H1 (cell line): ENCODE results near the gene SNF8. TPM values are rescaled to one million over a fixed set of nuclear protein-coding genes. Genes with fewer than 3 reads are reported as not detected.

Source experiments
- ATF3 ChIP-seq: IDR thresholded peaks from 2 replicates; pipeline ENCODE4 v1.6.1; 2011; ENCODE audit warnings: low read depth, mild to moderate bottlenecking, low read length; ENCODE audit not compliant: insufficient read depth
- CHD1 ChIP-seq: IDR thresholded peaks from 2 replicates; pipeline ENCODE4 v1.6.1; 2012; ENCODE audit warnings: low read depth, low read length, improper control_type of control experiment
- CREB1 ChIP-seq: IDR thresholded peaks from 2 replicates; pipeline ENCODE4 v1.6.1; 2012; ENCODE audit warnings: inconsistent platforms
- EGR1 ChIP-seq: IDR thresholded peaks from 2 replicates; pipeline ENCODE4 v1.6.1; 2011; ENCODE audit warnings: low read depth, low read length, borderline replicate concordance
- GABPA ChIP-seq: IDR thresholded peaks from 2 replicates; pipeline ENCODE4 v1.6.1; 2011; ENCODE audit warnings: mild to moderate bottlenecking, low read length, moderate library complexity, borderline replicate concordance; ENCODE audit not compliant: insufficient read depth
- GTF2F1 ChIP-seq: IDR thresholded peaks from 2 replicates; pipeline ENCODE4 v1.6.1; 2012; ENCODE audit warnings: low read depth, low read length, improper control_type of control experiment, borderline replicate concordance
- HDAC2 ChIP-seq, 2 experiments: fragments of 300-600 bp in 1 of 2; sonication (generic) in 1 of 2; IDR thresholded peaks; 2 replicates each; pipeline ENCODE4 v1.6.1; 2011 to 2012; ENCODE audit warnings: low read depth in 2 of 2, low read length in 2 of 2, mild to moderate bottlenecking in 2 of 2, moderate library complexity in 2 of 2, borderline replicate concordance in 1 of 2, inconsistent platforms in 1 of 2
- JUND ChIP-seq: IDR thresholded peaks from 2 replicates; pipeline ENCODE4 v1.6.1; 2011; ENCODE audit warnings: mild to moderate bottlenecking, improper control_type of control experiment, low read length
- MAFK ChIP-seq: IDR thresholded peaks from 2 replicates; pipeline ENCODE4 v1.6.1; 2012; ENCODE audit warnings: low read depth, mild to moderate bottlenecking, improper control_type of control experiment, low read length
- MAX ChIP-seq: IDR thresholded peaks from 2 replicates; pipeline ENCODE4 v1.6.1; 2012; ENCODE audit warnings: inconsistent platforms
- NANOG ChIP-seq: IDR thresholded peaks from 2 replicates; pipeline ENCODE4 v1.6.1; 2011; ENCODE audit warnings: low read length, low read depth, mild to moderate bottlenecking, inconsistent platforms; ENCODE audit not compliant: insufficient read depth, poor library complexity, severe bottlenecking
- NRF1 ChIP-seq: IDR thresholded peaks from 2 replicates; pipeline ENCODE4 v1.6.1; 2011; ENCODE audit warnings: mild to moderate bottlenecking, low read depth, low read length, improper control_type of control experiment
- PHF8 ChIP-seq: fragments of 200-600 bp; sonication (generic); conservative IDR thresholded peaks from 2 replicates; pipeline ENCODE4 v1.7.1; 2012; ENCODE audit warnings: low read depth, mild to moderate bottlenecking, inconsistent platforms, low read length, moderate library complexity
- POU5F1 ChIP-seq: IDR thresholded peaks from 2 replicates; pipeline ENCODE4 v1.6.1; 2011; ENCODE audit warnings: low read depth, mild to moderate bottlenecking, low read length, moderate library complexity
- RBBP5 ChIP-seq: IDR thresholded peaks from 2 replicates; pipeline ENCODE4 v1.7.1; 2012; ENCODE audit warnings: low read depth, mild to moderate bottlenecking, inconsistent platforms, low read length, moderate library complexity, borderline replicate concordance
- RXRA ChIP-seq: IDR thresholded peaks from 2 replicates; pipeline ENCODE4 v1.6.1; 2011; ENCODE audit warnings: low read depth, mild to moderate bottlenecking, low read length, moderate library complexity; ENCODE audit not compliant: insufficient read depth
- SIN3A ChIP-seq, 2 experiments: IDR thresholded peaks in 1 of 2; conservative IDR thresholded peaks in 1 of 2; 2 replicates each; pipeline ENCODE4 v1.6.1; 2011 to 2012; ENCODE audit warnings: low read length in 2 of 2, improper control_type of control experiment in 1 of 2, low read depth in 1 of 2, mild to moderate bottlenecking in 1 of 2
- SIX5 ChIP-seq: IDR thresholded peaks from 2 replicates; pipeline ENCODE4 v1.6.1; 2011; ENCODE audit warnings: mild to moderate bottlenecking, low read depth, low read length
- SP1 ChIP-seq: IDR thresholded peaks from 2 replicates; pipeline ENCODE4 v1.6.1; 2011; ENCODE audit warnings: low read depth, low read length
- SP4 ChIP-seq: IDR thresholded peaks from 2 replicates; pipeline ENCODE4 v1.6.1; 2012; ENCODE audit warnings: low read length, inconsistent platforms
- SUZ12 ChIP-seq: fragments of 200-600 bp; sonication (generic); IDR thresholded peaks from 2 replicates; pipeline ENCODE4 v1.6.1; 2012; ENCODE audit warnings: mild to moderate bottlenecking, inconsistent platforms, low read length, moderate library complexity, mixed read lengths
- TBP ChIP-seq: IDR thresholded peaks from 2 replicates; pipeline ENCODE4 v1.6.1; 2011; ENCODE audit warnings: low read depth, low read length, improper control_type of control experiment
- TEAD4 ChIP-seq: IDR thresholded peaks from 2 replicates; pipeline ENCODE4 v1.6.1; 2012; ENCODE audit warnings: low read depth, low read length, inconsistent platforms, mixed read lengths
- polyA plus RNA-seq, 7 experiments: library from polyadenylated mRNA; depleted of rRNA in 3 of 7; stranded (reverse) in 5 of 7; unstranded in 2 of 7; fragments of >200 nt in 5 of 7; fragments of 200-250 nt in 2 of 7; gene quantifications; 1 replicate in 5 of 7; 2 replicates in 1 of 7; 4 replicates in 1 of 7; pipeline versions ENCODE4 v1.2.1 to v1.2.3, GENCODE V29; 2011 to 2013; ENCODE audit warnings: missing spikeins in 2 of 7, mixed read lengths in 2 of 7
- total RNA-seq: library from RNA; stranded (reverse); fragmentation: NEBNext Ultra II Directional; extraction: Animal tissue kit (Norgen Biotek cat#: 25700); gene quantifications from 2 replicates; pipeline ENCODE4 v1.2.1, GENCODE V29; 2021

Gene SNF8
- total and polyA plus RNA-seq, 2 of the 8 experiments (the other 6 are each of a cell fraction or from before 2014, with no cell fraction given), result 132 to 133 TPM

DNA sequence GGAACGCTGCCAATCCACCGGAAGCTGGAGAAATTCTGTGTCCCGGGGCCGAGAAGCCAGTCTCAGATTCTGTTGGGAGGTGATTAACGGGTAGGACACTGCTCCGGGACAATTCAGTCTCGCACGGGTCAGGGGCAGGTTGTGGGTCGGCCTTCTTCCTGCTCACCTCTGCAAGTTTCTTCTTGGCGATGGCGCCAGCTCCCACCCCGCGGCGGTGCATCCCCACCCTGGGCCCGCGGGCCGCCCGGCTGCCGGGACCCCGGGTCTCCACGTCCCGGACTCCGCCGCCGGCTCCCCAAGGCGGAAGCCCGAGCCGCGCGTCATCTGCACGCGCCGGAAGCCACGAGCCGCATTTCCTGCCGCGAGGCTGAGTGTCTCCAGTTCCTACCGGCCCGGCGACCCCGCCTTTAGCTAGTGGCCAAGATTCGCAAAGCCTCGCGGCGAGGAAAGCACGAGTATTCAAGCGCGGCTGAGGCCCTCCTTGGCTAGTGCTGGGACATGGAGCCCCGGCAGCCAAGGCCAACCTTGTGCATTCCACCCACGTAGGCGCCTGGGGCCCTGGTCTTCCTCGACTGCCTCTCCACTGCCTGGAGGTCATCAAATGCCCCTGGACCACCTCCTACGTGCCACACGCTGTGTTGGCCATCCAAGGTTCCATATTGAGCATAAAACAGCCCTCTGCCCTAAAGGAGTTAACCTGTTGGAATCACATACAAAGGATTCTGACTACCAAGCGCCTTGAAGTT, at the start of gene SNF8 (continued):
- TF ChIP-seq SIN3A (conservative IDR thresholded peaks at IDR 0.05 in 1 of 2, IDR thresholded peaks at IDR 0.05 in 1 of 2; ENCODE audit: low read depth in 1 of 2, low read length in 2 of 2), result peak; percentile 11 to 97; a peak in 2 of 4 replicates
- TF ChIP-seq MAFK, result no peak
- TF ChIP-seq NRF1, result no peak
- no peak for TF ChIP-seq CHD1
- TF ChIP-seq CREB1, result peak; percentile 98
- TF ChIP-seq PHF8, result peak; percentile 92
- peak; percentile 30 for TF ChIP-seq NANOG
- TF ChIP-seq TBP, result peak; percentile 83
- TF ChIP-seq ATF3, result peak; percentile 66; the same call in 1 of the 2 replicates
- 0 out of 2 replicates have a peak, but pooled peaks have one; percentile 0 for TF ChIP-seq JUND
- TF ChIP-seq GABPA, result peak; percentile 95
- no peak for TF ChIP-seq SP1
- no peak for TF ChIP-seq RXRA
- no peak for TF ChIP-seq SIX5
- 0 out of 2 replicates have a peak, but pooled peaks have one; percentile 72 for TF ChIP-seq RBBP5
- peak; percentile 85; the same call in 1 of the 2 replicates for TF ChIP-seq GTF2F1
- TF ChIP-seq HDAC2 (IDR thresholded peaks at IDR 0.05; ENCODE audit: borderline replicate concordance in 1 of 2, low read depth in 2 of 2, low read length in 2 of 2), result peak in 1 of 2 experiments; percentile 78; a peak in 2 of 4 replicates
- 0 out of 2 replicates have a peak, but pooled peaks have one; percentile 19 for TF ChIP-seq SP4
- TF ChIP-seq MAX, result peak; percentile 98
- TF ChIP-seq EGR1, result peak; percentile 63; the same call in 1 of the 2 replicates
- TF ChIP-seq TEAD4, result no peak
- TF ChIP-seq SUZ12, result no peak
- TF ChIP-seq POU5F1, result no peak
